Neural crest cell (in vitro differentiated cells): Measurements from ENCODE around the gene SH3TC2. TPM values are rescaled to one million over a fixed set of nuclear protein-coding genes. Genes with fewer than 3 reads are reported as not detected.

Experiments
- DNase-seq: peaks from one replicate; pipeline ENCODE4 v3.0.0; 2021; ENCODE audit warnings: low read depth, mixed read lengths, low spot score
- H3K27ac Mint-ChIP-seq: one replicate; pipeline ENCODE4 v1.8.0; 2021; ENCODE audit warnings: mild to moderate bottlenecking, mixed read lengths; ENCODE audit not compliant: unreplicated experiment
- H3K27me3 Mint-ChIP-seq: 2 replicates; pipeline ENCODE4 v1.8.0; 2021; ENCODE audit warnings: low read depth, mild to moderate bottlenecking, mixed read lengths
- H3K36me3 Mint-ChIP-seq: 2 replicates; pipeline ENCODE4 v1.8.0; 2021; ENCODE audit warnings: low read depth, mild to moderate bottlenecking, mixed read lengths
- H3K4me1 Mint-ChIP-seq: 2 replicates; pipeline ENCODE4 v1.8.0; 2021; ENCODE audit warnings: mixed read lengths
- H3K4me3 Mint-ChIP-seq: one replicate; pipeline ENCODE4 v1.8.0; 2021; ENCODE audit warnings: mild to moderate bottlenecking, mixed read lengths
- H3K9me3 Mint-ChIP-seq: 2 replicates; pipeline ENCODE4 v1.8.0; 2021; ENCODE audit warnings: mixed read lengths
- total RNA-seq: library from RNA; stranded (reverse); gene quantifications from 2 replicates; pipeline ENCODE4 v1.2.1, GENCODE V29; 2021
- TF ChIP-seq, protein P1 (sequence below): fragments of 200-600 bp; sonication (generic); conservative IDR thresholded peaks from 2 replicates; pipeline ENCODE4 v1.5.0; 2021; ENCODE audit warnings: antibody characterized with exemption, mild to moderate bottlenecking

SH3TC2 gene
- total RNA-seq, 1 donor from 2014 or later = 9.3 TPM

DNA sequence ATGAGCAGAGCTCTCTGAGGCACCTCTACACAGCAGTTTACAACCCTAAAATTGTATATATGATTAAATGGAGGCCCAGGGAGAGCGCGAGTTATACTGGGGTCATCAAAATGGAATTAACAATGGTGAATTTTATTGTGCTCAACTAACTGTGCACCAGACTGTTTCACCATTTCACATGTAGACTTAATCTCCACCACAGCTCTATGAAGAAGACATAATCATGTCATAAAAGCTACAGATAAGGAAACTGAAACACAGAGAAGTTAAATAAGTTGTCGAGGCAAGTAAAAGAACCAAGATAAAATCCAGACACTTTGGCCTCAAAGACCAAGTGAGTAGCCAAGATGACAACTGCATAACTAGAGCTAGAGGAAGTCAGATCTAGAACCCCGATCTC lies 1.5 kb downstream of the SH3TC2 start:
- TF ChIP-seq, protein P1, sequence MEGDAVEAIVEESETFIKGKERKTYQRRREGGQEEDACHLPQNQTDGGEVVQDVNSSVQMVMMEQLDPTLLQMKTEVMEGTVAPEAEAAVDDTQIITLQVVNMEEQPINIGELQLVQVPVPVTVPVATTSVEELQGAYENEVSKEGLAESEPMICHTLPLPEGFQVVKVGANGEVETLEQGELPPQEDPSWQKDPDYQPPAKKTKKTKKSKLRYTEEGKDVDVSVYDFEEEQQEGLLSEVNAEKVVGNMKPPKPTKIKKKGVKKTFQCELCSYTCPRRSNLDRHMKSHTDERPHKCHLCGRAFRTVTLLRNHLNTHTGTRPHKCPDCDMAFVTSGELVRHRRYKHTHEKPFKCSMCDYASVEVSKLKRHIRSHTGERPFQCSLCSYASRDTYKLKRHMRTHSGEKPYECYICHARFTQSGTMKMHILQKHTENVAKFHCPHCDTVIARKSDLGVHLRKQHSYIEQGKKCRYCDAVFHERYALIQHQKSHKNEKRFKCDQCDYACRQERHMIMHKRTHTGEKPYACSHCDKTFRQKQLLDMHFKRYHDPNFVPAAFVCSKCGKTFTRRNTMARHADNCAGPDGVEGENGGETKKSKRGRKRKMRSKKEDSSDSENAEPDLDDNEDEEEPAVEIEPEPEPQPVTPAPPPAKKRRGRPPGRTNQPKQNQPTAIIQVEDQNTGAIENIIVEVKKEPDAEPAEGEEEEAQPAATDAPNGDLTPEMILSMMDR = no peak

DNA sequence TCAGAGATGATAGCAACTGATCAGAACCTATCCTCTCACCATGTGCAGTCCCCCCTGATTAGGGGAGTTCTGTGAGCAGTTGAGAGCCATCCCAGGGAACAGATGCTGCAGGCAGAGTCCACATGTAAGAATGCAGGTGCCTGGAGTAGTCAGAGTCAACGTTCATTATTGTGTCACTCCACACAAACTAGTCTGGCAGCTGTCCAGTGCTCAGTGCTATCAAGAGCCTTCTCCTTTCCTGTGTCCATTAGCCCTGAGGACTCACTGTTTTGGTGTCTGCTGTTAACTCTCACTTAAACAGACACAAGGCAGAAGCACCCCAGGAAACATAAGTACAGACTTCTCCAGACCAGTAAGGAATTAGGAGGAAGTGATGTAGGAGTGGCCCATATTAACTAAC lies 2.5 kb downstream of the SH3TC2 start:
- DNase-seq = no peak
- Mint-ChIP-seq H3K9me3 (peaks cover 12% of the 10 kb centered on the region), H3K27ac (no peak overlapping the region), H3K4me3 (no peak overlapping the region), H3K27me3 (no peaks in the 10 kb centered on the region), H3K4me1 (peaks cover 31% of the 10 kb centered on the region), H3K36me3 (peaks cover 20% of the 10 kb centered on the region)
- TF ChIP-seq, protein P1 = no peak

More for the DNA sequence above, 1.5 kb downstream of the SH3TC2 start:
- H3K27ac Mint-ChIP-seq = peak overlapping the region; percentile 46
- H3K36me3 Mint-ChIP-seq = peaks cover 18% of the 10 kb centered on the region
- H3K9me3 Mint-ChIP-seq = peaks cover 12% of the 10 kb centered on the region
- no peak overlapping the region for H3K4me3 Mint-ChIP-seq
- peaks cover 31% of the 10 kb centered on the region for H3K4me1 Mint-ChIP-seq
- DNase-seq = no peak
- no peaks in the 10 kb centered on the region for H3K27me3 Mint-ChIP-seq

DNA sequence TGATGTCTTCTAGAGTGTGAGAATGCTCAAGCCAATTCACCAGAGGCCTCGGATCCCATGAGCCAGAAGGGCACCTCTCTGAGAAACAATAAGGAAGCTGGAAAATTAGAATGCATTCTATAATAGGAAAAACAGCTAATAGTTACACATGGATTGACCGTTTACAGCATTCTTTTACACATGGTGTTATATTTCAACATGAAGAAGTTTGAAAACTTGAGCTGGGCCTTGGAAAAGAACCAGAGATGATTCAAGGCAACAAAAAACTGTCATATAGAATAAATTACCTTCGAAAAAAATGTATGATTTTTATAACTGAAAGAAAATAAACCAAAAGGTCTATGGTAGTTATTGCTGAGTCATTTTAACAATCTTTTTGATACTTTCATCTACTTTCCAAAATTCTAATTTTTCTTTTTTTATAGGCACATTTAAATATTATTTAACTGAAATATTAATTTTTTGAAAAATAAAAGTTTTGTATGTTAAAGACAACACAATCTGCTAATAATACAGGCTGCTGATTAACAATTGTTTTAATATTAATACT lies 6.2 kb downstream of the SH3TC2 start:
- H3K4me1 Mint-ChIP-seq = peaks cover 11% of the 10 kb centered on the region
- no peaks in the 10 kb centered on the region for H3K27me3 Mint-ChIP-seq
- no peak overlapping the region for H3K4me3 Mint-ChIP-seq
- peaks cover 12% of the 10 kb centered on the region for H3K9me3 Mint-ChIP-seq
- H3K27ac Mint-ChIP-seq = no peak overlapping the region
- peaks cover 17% of the 10 kb centered on the region for H3K36me3 Mint-ChIP-seq
- TF ChIP-seq, protein P1 = no peak
- no peak for DNase-seq

DNA sequence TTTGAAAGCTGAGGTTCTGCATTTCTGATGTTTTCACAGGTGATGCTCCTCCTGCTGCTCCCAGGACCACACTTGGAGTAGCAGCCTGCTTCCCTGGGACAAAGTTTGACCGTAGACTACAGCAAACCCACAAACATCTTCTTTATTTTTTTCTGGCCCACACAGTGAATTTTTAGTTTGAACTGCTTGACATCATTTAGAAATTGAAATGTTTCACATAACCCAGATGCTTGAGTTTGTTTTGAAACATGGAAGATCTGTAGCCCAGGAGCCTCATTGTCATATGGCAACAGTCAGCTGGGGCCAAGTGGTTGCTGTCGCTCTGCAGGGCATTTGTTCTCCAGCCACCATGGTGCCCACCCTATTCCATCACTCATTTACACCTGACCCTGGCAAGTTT lies 8.4 kb downstream of the SH3TC2 start:
- Mint-ChIP-seq H3K4me1 (no peaks in the 10 kb centered on the region), H3K27me3 (no peaks in the 10 kb centered on the region), H3K36me3 (peaks cover 17% of the 10 kb centered on the region), H3K27ac (no peak overlapping the region), H3K9me3 (peaks cover 12% of the 10 kb centered on the region), H3K4me3 (no peak overlapping the region)
- TF ChIP-seq, protein P1 = no peak
- no peak for DNase-seq

DNA sequence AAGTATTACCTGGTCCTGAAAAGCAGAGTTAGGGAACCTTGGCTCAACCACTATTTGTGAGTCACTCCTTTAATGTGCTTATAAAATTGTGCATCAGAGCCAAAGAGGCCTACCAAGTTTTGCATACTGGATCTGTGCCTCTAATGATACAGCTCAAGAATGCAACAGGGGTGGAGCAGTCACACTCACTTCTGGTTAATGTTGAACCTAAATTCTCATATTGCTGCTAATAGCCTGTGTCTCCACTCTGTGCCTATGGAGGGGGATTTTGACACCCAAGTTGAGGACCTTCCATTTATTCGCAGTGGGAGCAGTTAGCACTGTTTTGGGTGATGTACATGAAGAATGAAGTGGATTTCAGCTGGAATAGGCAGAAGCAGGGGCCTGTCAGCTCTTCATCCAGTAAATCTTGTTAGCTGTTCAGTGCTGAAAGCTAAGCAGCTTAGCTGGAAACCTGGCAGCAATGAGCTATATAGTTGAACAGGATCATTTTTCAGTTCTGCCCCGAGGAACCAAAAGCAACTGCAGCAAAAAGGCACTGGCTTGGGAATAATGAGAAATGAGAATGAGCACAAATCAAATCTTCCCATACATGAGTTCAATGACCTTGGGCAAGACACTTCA lies 9.7 kb downstream of the SH3TC2 start:
- H3K36me3 Mint-ChIP-seq = peaks cover 9% of the 10 kb centered on the region
- H3K27me3 Mint-ChIP-seq = no peaks in the 10 kb centered on the region
- TF ChIP-seq, protein P1 = no peak
- H3K9me3 Mint-ChIP-seq = peaks cover 4% of the 10 kb centered on the region
- H3K4me3 Mint-ChIP-seq = no peak overlapping the region
- no peaks in the 10 kb centered on the region for H3K4me1 Mint-ChIP-seq
- no peak for DNase-seq
- no peak overlapping the region for H3K27ac Mint-ChIP-seq
